ENCODE data around the gene CSF2RB. TPM values are rescaled to one million over a fixed set of nuclear protein-coding genes. Genes with fewer than 3 reads are reported as not detected.

CSF2RB gene
- total RNA-seq, 2 donors from 2014 or later: not detected

GRCh38 chr22:36902143-36902926 is 11.1 kb upstream of the CSF2RB start:
- no peak for TF ChIP-seq CTCF (conservative IDR thresholded peaks at IDR 0.05)
- H3K36me3 Mint-ChIP-seq (ENCODE audit: low read depth): no peaks in the 10 kb centered on the region
- Histone ChIP-seq H3K27ac (ENCODE audit: low read depth, low read length) (no peak overlapping the region), H3K27me3 (ENCODE audit: control insufficient read depth, insufficient read depth, low read length, poor library complexity, severe bottlenecking) (no peaks in the 10 kb centered on the region), H3K36me3 (ENCODE audit: control insufficient read depth, insufficient read depth, low read length) (no peaks in the 10 kb centered on the region), H3K9me3 (ENCODE audit: control insufficient read depth, low read length) (peaks cover 9% of the 10 kb centered on the region), H3K4me3 (ENCODE audit: low read length) (no peak overlapping the region), H3K9ac (ENCODE audit: extremely low read depth, low read length, poor library complexity, severe bottlenecking) (no peak overlapping the region), H3K4me1 (ENCODE audit: control insufficient read depth, insufficient read depth, low read length) (peaks cover 9% of the 10 kb centered on the region)
- no peak for DNase-seq
- peaks cover 14% of the 10 kb centered on the region for H3K4me1 Mint-ChIP-seq
- 93 to 98% methylated on average over 5 to 6 of the region's 8 CpGs for WGBS, 2 experiments (ENCODE audit: insufficient coverage in 1 of 2, insufficient read length in 1 of 2)
- peaks cover 22% of the 10 kb centered on the region for H3K27me3 Mint-ChIP-seq (ENCODE audit: insufficient read depth)
- H3K4me3 Mint-ChIP-seq: no peak overlapping the region
- peaks cover 16% of the 10 kb centered on the region for H3K9me3 Mint-ChIP-seq
- no peak overlapping the region for H3K27ac Mint-ChIP-seq

- Histone ChIP-seq H3K4me3 (ENCODE audit: low read length) (no peak overlapping the region), H3K9me3 (ENCODE audit: control insufficient read depth, low read length) (peaks cover 9% of the 10 kb centered on the region), H3K27me3 (ENCODE audit: control insufficient read depth, insufficient read depth, low read length, poor library complexity, severe bottlenecking) (no peaks in the 10 kb centered on the region), H3K4me1 (ENCODE audit: control insufficient read depth, insufficient read depth, low read length) (peaks cover 9% of the 10 kb centered on the region), H3K9ac (ENCODE audit: extremely low read depth, low read length, poor library complexity, severe bottlenecking) (no peak overlapping the region), H3K27ac (ENCODE audit: low read depth, low read length) (no peak overlapping the region), H3K36me3 (ENCODE audit: control insufficient read depth, insufficient read depth, low read length) (no peaks in the 10 kb centered on the region)
- Mint-ChIP-seq H3K4me1 (peaks cover 21% of the 10 kb centered on the region), H3K9me3 (peaks cover 16% of the 10 kb centered on the region), H3K27me3 (ENCODE audit: insufficient read depth) (peaks cover 21% of the 10 kb centered on the region), H3K4me3 (no peak overlapping the region), H3K36me3 (ENCODE audit: low read depth) (no peaks in the 10 kb centered on the region), H3K27ac (no peak overlapping the region)
- peak; percentile 57 for TF ChIP-seq CTCF (conservative IDR thresholded peaks at IDR 0.05)
- WGBS, 2 experiments (ENCODE audit: insufficient coverage in 1 of 2, insufficient read length in 1 of 2): 85 to 94% methylated on average over 3 to 6 of the region's 6 CpGs
- no peak for DNase-seq
Observed at GRCh38 chr22:36904260-36904880, 9.1 kb upstream of the CSF2RB start.

GRCh38 chr22:36907253-36908195 is 5.9 kb upstream of the CSF2RB start:
- Mint-ChIP-seq H3K27me3 (ENCODE audit: insufficient read depth) (peaks cover 34% of the 10 kb centered on the region), H3K9me3 (peaks cover 5% of the 10 kb centered on the region), H3K4me3 (no peak overlapping the region), H3K36me3 (ENCODE audit: low read depth) (no peaks in the 10 kb centered on the region), H3K4me1 (peaks cover 19% of the 10 kb centered on the region), H3K27ac (no peak overlapping the region)
- no peak for DNase-seq
- no peaks in the 10 kb centered on the region for H3K36me3 ChIP-seq (ENCODE audit: control insufficient read depth, insufficient read depth, low read length)
- WGBS, 2 experiments (ENCODE audit: insufficient coverage in 1 of 2, insufficient read length in 1 of 2): 89 to 98% methylated on average over 5 to 7 of the region's 7 CpGs
- no peak for TF ChIP-seq CTCF (conservative IDR thresholded peaks at IDR 0.05)
- no peak overlapping the region for H3K4me3 ChIP-seq (ENCODE audit: low read length)
- H3K27me3 ChIP-seq (ENCODE audit: control insufficient read depth, insufficient read depth, low read length, poor library complexity, severe bottlenecking): peaks cover 11% of the 10 kb centered on the region
- peaks cover 2% of the 10 kb centered on the region for H3K9me3 ChIP-seq (ENCODE audit: control insufficient read depth, low read length)
- no peak overlapping the region for H3K27ac ChIP-seq (ENCODE audit: low read depth, low read length)
- H3K9ac ChIP-seq (ENCODE audit: extremely low read depth, low read length, poor library complexity, severe bottlenecking): no peak overlapping the region
- H3K4me1 ChIP-seq (ENCODE audit: control insufficient read depth, insufficient read depth, low read length): no peaks in the 10 kb centered on the region
